Activated B cell treated with CpG ODN at 0.5 μM for 24 hours (primary cell): ENCODE results near the gene SERPINA10. TPM values are rescaled to one million over a fixed set of nuclear protein-coding genes. Genes with fewer than 3 reads are reported as not detected.

Source experiments
- ATAC-seq: fragments of 200-7000 bp; cut with Tn5 transposase; one replicate; pipeline ENCODE4 v1.10.0; 2021; ENCODE audit warnings: low read depth, mild to moderate bottlenecking, moderate library complexity
- CTCF ChIA-PET: fragments of 350-600 bp; sonication (Branson Sonifier 250); formaldehyde crosslinking; loops from one replicate; lab custom pipeline; 2021; ENCODE audit warnings: antibody characterized with exemption; lab: Charles Lee
- POLR2A ChIA-PET: fragments of 350-600 bp; sonication (Branson Sonifier 250); formaldehyde crosslinking; loops from one replicate; lab custom pipeline; 2021; ENCODE audit warnings: antibody characterized with exemption; lab: Charles Lee
- DNase-seq: peaks from one replicate; pipeline ENCODE4 v3.0.0; 2022
- H3K27ac Mint-ChIP-seq: one replicate; pipeline ENCODE4 v1.8.0; 2020; ENCODE audit warnings: mixed read lengths
- H3K27me3 Mint-ChIP-seq: one replicate; pipeline ENCODE4 v1.8.0; 2021; ENCODE audit warnings: mixed read lengths
- H3K36me3 Mint-ChIP-seq: one replicate; pipeline ENCODE4 v1.8.0; 2021; ENCODE audit warnings: low read depth, mixed read lengths
- H3K4me1 Mint-ChIP-seq: one replicate; pipeline ENCODE4 v1.8.0; 2021; ENCODE audit warnings: mixed read lengths
- H3K4me3 Mint-ChIP-seq: one replicate; pipeline ENCODE4 v1.8.0; 2020; ENCODE audit warnings: mild to moderate bottlenecking, mixed read lengths
- H3K9me3 Mint-ChIP-seq: one replicate; pipeline ENCODE4 v1.8.0; 2020; ENCODE audit warnings: mixed read lengths
- intact Hi-C: fragments of 100-400 bp; cut with micrococcal nuclease; formaldehyde crosslinking; loops from one replicate; pipeline ENCODE4 v1.15.1; 2024
- total RNA-seq: library from RNA; stranded (reverse); gene quantifications from 2 replicates; pipeline ENCODE4 v1.2.3, GENCODE V29; 2022
- TF ChIP-seq, protein P1 (sequence below): fragments of 200-600 bp; IDR thresholded peaks from one replicate; pipeline ENCODE4 v1.8.0; 2022; ENCODE audit warnings: antibody characterized with exemption, mild to moderate bottlenecking

Gene SERPINA10
- total RNA-seq, 1 donor from 2014 or later, result not detected

DNA sequence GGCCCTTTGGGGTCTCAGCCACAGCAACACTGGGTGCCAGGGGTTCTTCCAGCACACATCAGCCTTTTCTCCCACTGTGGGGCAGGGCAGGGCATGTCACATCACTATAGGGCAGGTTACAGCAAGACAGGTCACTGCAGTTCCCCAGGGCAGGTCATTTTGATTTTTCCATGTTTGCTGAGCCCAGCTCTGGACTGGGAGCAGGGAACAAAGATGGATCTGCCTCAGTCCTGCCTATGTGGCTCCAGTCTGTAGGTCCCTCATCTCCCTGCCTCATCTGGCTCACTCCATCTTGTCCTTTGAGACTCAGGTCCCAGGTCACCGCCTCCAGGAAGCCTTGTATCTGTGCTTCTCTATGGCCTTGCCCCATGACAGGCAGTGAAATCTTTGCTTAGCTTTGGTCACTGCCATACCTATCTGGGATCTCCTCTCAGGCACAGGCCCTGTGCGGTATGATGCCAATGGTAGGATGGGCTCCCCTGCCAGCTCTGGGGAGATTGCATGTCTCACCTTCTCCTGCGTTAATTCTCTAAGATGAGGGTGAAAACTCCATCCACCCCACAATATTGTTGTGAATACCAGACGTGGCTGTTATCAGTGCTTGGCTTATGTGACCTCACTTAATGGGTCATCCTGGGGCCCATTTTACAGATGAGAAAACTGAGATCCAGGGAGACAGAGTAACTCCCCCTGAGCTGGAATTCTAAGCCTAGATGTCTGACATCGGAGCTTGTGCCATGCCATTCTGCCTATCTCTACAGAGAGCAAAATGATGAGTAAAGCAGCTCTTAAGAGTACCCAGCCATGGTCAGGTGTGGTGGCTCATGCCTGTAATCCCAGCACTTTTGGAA lies 28.6 kb upstream of the SERPINA10 start:
- Mint-ChIP-seq H3K27ac (no peak overlapping the region), H3K9me3 (peaks cover 1% of the 10 kb centered on the region), H3K4me1 (no peaks in the 10 kb centered on the region), H3K27me3 (no peaks in the 10 kb centered on the region), H3K36me3 (no peaks in the 10 kb centered on the region), H3K4me3 (no peak overlapping the region)
- TF ChIP-seq, protein P1, sequence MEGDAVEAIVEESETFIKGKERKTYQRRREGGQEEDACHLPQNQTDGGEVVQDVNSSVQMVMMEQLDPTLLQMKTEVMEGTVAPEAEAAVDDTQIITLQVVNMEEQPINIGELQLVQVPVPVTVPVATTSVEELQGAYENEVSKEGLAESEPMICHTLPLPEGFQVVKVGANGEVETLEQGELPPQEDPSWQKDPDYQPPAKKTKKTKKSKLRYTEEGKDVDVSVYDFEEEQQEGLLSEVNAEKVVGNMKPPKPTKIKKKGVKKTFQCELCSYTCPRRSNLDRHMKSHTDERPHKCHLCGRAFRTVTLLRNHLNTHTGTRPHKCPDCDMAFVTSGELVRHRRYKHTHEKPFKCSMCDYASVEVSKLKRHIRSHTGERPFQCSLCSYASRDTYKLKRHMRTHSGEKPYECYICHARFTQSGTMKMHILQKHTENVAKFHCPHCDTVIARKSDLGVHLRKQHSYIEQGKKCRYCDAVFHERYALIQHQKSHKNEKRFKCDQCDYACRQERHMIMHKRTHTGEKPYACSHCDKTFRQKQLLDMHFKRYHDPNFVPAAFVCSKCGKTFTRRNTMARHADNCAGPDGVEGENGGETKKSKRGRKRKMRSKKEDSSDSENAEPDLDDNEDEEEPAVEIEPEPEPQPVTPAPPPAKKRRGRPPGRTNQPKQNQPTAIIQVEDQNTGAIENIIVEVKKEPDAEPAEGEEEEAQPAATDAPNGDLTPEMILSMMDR, result no peak
- ATAC-seq (no peak), DNase-seq (no peak)
- ChIA-PET CTCF (no interaction called here), POLR2A (no interaction called here)
- intact Hi-C loops, result no loop called here

DNA sequence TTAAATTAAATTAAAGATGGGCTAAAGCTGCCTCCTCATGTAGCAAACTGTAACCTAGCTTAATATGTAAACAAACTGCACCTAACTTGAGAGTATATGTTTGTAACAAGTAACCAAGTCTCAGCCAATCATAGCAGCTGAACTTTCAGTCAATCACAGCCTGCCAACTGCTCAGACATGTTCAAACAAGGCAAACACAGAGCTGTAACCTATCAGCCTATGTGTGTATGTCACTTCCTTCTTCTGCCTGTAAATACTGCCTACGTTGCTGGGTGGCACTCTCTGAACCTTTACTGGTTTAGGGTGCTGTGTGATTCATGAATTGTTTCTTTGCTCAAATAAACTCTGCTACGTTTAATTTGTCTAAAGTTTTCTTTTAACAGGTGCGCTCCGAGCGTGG lies 27.2 kb upstream of the SERPINA10 start:
- Mint-ChIP-seq H3K27ac (no peak overlapping the region), H3K36me3 (no peaks in the 10 kb centered on the region), H3K27me3 (no peaks in the 10 kb centered on the region), H3K4me1 (no peaks in the 10 kb centered on the region), H3K9me3 (peaks cover 8% of the 10 kb centered on the region), H3K4me3 (no peak overlapping the region)
- ATAC-seq (no peak), DNase-seq (no peak)
- TF ChIP-seq, protein P1, result no peak
- intact Hi-C loops, result no loop called here
- POLR2A ChIA-PET, result no interaction called here
- CTCF ChIA-PET, result no interaction called here

DNA sequence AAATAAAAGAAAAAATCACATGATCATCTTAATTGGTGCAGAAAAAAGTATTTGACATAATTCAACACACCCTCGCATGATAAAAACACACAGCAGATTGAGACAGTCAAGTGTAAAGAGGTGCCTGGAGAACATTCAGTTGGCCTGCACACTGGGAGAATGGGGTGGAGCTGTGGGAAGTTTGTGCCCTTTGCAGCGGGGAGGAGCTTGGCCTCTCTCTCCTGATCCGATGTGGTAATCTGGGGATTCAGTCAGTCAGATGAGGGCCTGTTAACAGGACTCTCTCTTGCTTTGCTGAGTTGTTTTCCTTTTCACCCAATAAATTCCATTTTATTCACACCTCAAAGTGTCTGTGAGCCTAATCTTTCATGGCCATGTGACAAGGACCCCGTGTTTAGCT lies 24.2 kb upstream of the SERPINA10 start:
- intact Hi-C loops, result no loop called here
- ATAC-seq, result no peak
- POLR2A ChIA-PET, result no interaction called here
- no peak for DNase-seq
- no peaks in the 10 kb centered on the region for H3K27me3 Mint-ChIP-seq
- no peak overlapping the region for H3K27ac Mint-ChIP-seq
- no peaks in the 10 kb centered on the region for H3K36me3 Mint-ChIP-seq
- TF ChIP-seq, protein P1, result no peak
- no peaks in the 10 kb centered on the region for H3K4me1 Mint-ChIP-seq
- H3K4me3 Mint-ChIP-seq, result no peak overlapping the region
- peaks cover 8% of the 10 kb centered on the region for H3K9me3 Mint-ChIP-seq
- CTCF ChIA-PET, result no interaction called here

DNA sequence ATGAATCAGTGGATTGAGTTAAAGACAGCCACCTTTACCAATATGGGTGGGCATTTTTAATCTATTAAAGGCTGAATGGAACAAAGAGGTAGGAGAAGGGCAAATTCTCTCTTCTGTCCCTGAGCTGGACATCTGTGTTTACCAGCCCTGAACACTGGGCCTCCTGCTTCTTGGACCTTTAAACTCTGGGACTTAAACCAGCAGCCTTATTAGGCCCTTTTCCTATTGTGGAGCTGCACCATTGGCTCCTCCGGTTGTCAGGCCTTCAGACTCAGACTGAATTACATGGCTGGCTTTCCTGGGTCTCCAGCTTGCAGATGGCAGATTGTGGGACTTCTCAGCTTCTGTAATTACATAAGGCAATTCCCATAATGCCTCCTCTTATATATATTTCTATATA lies 23.6 kb upstream of the SERPINA10 start:
- Mint-ChIP-seq H3K27me3 (no peaks in the 10 kb centered on the region), H3K9me3 (peaks cover 8% of the 10 kb centered on the region), H3K36me3 (no peaks in the 10 kb centered on the region), H3K4me1 (no peaks in the 10 kb centered on the region), H3K27ac (no peak overlapping the region), H3K4me3 (no peak overlapping the region)
- no peak for DNase-seq
- no peak for ATAC-seq
- CTCF ChIA-PET, result no interaction called here
- intact Hi-C loops, result no loop called here
- TF ChIP-seq, protein P1, result no peak
- POLR2A ChIA-PET, result no interaction called here

DNA sequence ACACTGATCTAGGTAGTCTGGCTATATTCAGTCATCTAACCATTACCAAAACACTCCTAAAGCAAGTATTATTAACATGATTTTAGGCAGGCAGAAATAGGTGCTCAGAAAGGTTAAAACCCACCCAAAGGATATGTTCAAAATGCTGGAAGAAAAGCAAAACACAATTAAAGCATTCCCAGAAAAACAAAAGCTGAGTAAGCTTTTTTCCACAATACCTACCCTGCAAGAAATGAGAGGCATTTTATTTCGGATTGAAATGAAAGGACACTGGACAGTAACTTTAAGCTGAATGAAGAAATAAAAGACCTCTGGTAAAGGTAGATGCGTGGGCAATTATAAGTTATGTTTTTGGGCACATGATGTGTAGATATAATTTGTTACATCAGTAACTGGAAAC lies 21.8 kb upstream of the SERPINA10 start:
- no peaks in the 10 kb centered on the region for H3K4me1 Mint-ChIP-seq
- H3K27me3 Mint-ChIP-seq, result no peaks in the 10 kb centered on the region
- ATAC-seq (no peak), DNase-seq (no peak)
- intact Hi-C loops, result no loop called here
- TF ChIP-seq, protein P1, result no peak
- no peak overlapping the region for H3K27ac Mint-ChIP-seq
- ChIA-PET POLR2A (no interaction called here), CTCF (no interaction called here)
- no peak overlapping the region for H3K4me3 Mint-ChIP-seq
- no peaks in the 10 kb centered on the region for H3K36me3 Mint-ChIP-seq
- peaks cover 8% of the 10 kb centered on the region for H3K9me3 Mint-ChIP-seq
